Stimulated activated CD4-positive, alpha-beta T cell treated with anti-CD3 and anti-CD28 coated beads, Interleukin-2, amount 100 ng/mL, for 48 hours (primary cell): ENCODE results near the gene S100A13.
A peak's percentile ranks its signal among the peaks of the same experiment; 100 is the strongest.
"Not testable (repeated sequence)": the region's sequence is repeated elsewhere in the genome, so short reads cannot be mapped to it uniquely, and the experiment has no call there.

Experiments
- DNase-seq, 2 donors: peaks; one replicate each; pipeline ENCODE4 v3.0.0-alpha.2; 2020

Gene S100A13

GRCh38 chr1:153626904-153627714, at the start of gene S100A13:
Gene S100A13, minus strand, starts transcription at chr1:153627505. Its CDS starts 1,033 bp downstream, at chr1:153626472.
- DNase-seq: no peak

GRCh38 chr1:153673511-153673910, 46.2 kb upstream of the S100A13 start:
- DNase-seq: no peak

GRCh38 chr1:153671628-153672353, 44.5 kb upstream of the S100A13 start:
- peak; percentile 41 to 49 for DNase-seq

- peak; percentile 90 to 91 for DNase-seq
Measured at GRCh38 chr1:153670859-153671627, 43.7 kb upstream of the S100A13 start, which contains the start of gene ILF2. Gene ILF2, minus strand, starts transcription at chr1:153670993. Its CDS starts 71 bp downstream, at chr1:153670922.

GRCh38 chr1:153670257-153670858, 43.1 kb upstream of the S100A13 start:
- DNase-seq: no peak

GRCh38 chr1:153669606-153670005, 42.3 kb upstream of the S100A13 start:
- DNase-seq: no peak

- DNase-seq: not testable (repeated sequence)
Measured at GRCh38 chr1:153668672-153669071, 41.4 kb upstream of the S100A13 start.

- no peak for DNase-seq
Measured at GRCh38 chr1:153667439-153667838, 40.1 kb upstream of the S100A13 start.

- no peak for DNase-seq
Measured at GRCh38 chr1:153663211-153663610, 35.9 kb upstream of the S100A13 start.

- DNase-seq: no peak
Measured at GRCh38 chr1:153662269-153662668, 35.0 kb upstream of the S100A13 start.

- no peak for DNase-seq
Measured at GRCh38 chr1:153661111-153661708, 33.9 kb upstream of the S100A13 start.

- DNase-seq: no peak
Measured at GRCh38 chr1:153659656-153660055, 32.4 kb upstream of the S100A13 start.

- DNase-seq: no peak
Measured at GRCh38 chr1:153659175-153659534, 31.9 kb upstream of the S100A13 start.

- peak; percentile 85 to 91 for DNase-seq
Measured at GRCh38 chr1:153658400-153659174, 31.3 kb upstream of the S100A13 start, which contains the start of gene SNAPIN. Gene SNAPIN, plus strand, starts transcription at chr1:153658703. Its CDS starts 41 bp downstream, at chr1:153658744.

- DNase-seq: no peak
Measured at GRCh38 chr1:153655333-153655732, 28.0 kb upstream of the S100A13 start.

- no peak for DNase-seq
Measured at GRCh38 chr1:153652805-153653500, 25.6 kb upstream of the S100A13 start.

- DNase-seq: no peak
Measured at GRCh38 chr1:153651771-153652170, 24.5 kb upstream of the S100A13 start.

- no peak for DNase-seq
Measured at GRCh38 chr1:153649863-153650235, 22.5 kb upstream of the S100A13 start.

GRCh38 chr1:153649137-153649862, 22.0 kb upstream of the S100A13 start:
- no peak for DNase-seq

GRCh38 chr1:153648000-153648643, 20.8 kb upstream of the S100A13 start:
- no peak for DNase-seq
